BLaER1 treated with 17β-estradiol and CSF1 and Interleukin-3, amounts not matched to agents 10 nM and 100 nM (cell line): Measurements from ENCODE around the gene CBY3.
"Not testable (repeated sequence)": the region's sequence is repeated elsewhere in the genome, so short reads cannot be mapped to it uniquely, and the experiment has no call there.

Experiments used
- H3K27ac ChIP-seq, 11 experiments: shearing (Covaris generic); formaldehyde crosslinking; 2 replicates each; pipeline ENCODE4 v1.8.1; 2022
- H3K27me3 ChIP-seq, 11 experiments: shearing (Covaris generic); formaldehyde crosslinking; 2 replicates each; pipeline ENCODE4 v1.8.1; 2022
- H3K36me3 ChIP-seq, 11 experiments: shearing (Covaris generic); formaldehyde crosslinking; 2 replicates each; pipeline ENCODE4 v1.8.1; 2022
- H3K4me1 ChIP-seq, 10 experiments: shearing (Covaris generic); formaldehyde crosslinking; 2 replicates each; pipeline ENCODE4 v1.8.1; 2022
- H3K4me2 ChIP-seq, 11 experiments: shearing (Covaris generic); formaldehyde crosslinking; 2 replicates each; pipeline ENCODE4 v1.8.1; 2022
- H3K4me3 ChIP-seq, 10 experiments: shearing (Covaris generic); formaldehyde crosslinking; 2 replicates each; pipeline ENCODE4 v1.8.1; 2022
- H3K9ac ChIP-seq, 11 experiments: shearing (Covaris generic); formaldehyde crosslinking; 2 replicates each; pipeline ENCODE4 v1.8.1; 2022
- H3K9me3 ChIP-seq, 11 experiments: shearing (Covaris generic); formaldehyde crosslinking; replicated peaks in 1 of 11; 2 replicates each; pipeline ENCODE4 v1.8.1; 2022
- H4K20me1 ChIP-seq, 11 experiments: shearing (Covaris generic); formaldehyde crosslinking; 2 replicates each; pipeline ENCODE4 v1.8.1; 2022
- Cebpa-rat ChIP-seq, 11 experiments: shearing (Covaris generic); IDR thresholded peaks; 2 replicates each; pipeline ENCODE4 v1.8.1; 2022

Gene CBY3

GRCh38 chr5:179694561-179694960, 13.7 kb upstream of the CBY3 start:
- Histone ChIP-seq H3K9me3 (no peaks in the 10 kb centered on the region), H3K27me3 (no peaks in the 10 kb centered on the region), H3K36me3 (no peaks in the 10 kb centered on the region), H3K9ac (no peak overlapping the region), H3K4me2 (peak overlapping the region in 2 of 11 experiments; percentile 7 to 33; a peak in 3 of 22 replicates), H4K20me1 (peaks cover 0 to 7% (median 2%) of the 10 kb centered on the region in 11 experiments; a peak in 7 of 22 replicates), H3K27ac (no peak overlapping the region), H3K4me3 (no peak overlapping the region), H3K4me1 (peaks cover 16 to 32% (median 19%) of the 10 kb centered on the region in 10 experiments)
- no peak for TF ChIP-seq Cebpa-rat (IDR thresholded peaks at IDR 0.05)

- TF ChIP-seq Cebpa-rat (IDR thresholded peaks at IDR 0.05), result peak in 1 of 11 experiments; percentile 20; a peak in 1 of 22 replicates
- not testable (repeated sequence) for H3K36me3 ChIP-seq, H3K27me3 ChIP-seq, H3K27ac ChIP-seq, H4K20me1 ChIP-seq, H3K9me3 ChIP-seq, H3K4me3 ChIP-seq, H3K9ac ChIP-seq, H3K4me1 ChIP-seq, H3K4me2 ChIP-seq
Measured at GRCh38 chr5:179689212-179689611, 8.4 kb upstream of the CBY3 start.

GRCh38 chr5:179680014-179680779, 637 bp downstream of the CBY3 start:
- Histone ChIP-seq H3K27ac (no peak overlapping the region), H3K4me1 (peaks cover 35 to 48% (median 39%) of the 10 kb centered on the region in 10 experiments)

GRCh38 chr5:179679014-179679674, 1.7 kb downstream of the CBY3 start:
- Histone ChIP-seq H4K20me1 (no peaks in the 10 kb centered on the region), H3K9me3 (no peaks in the 10 kb centered on the region), H3K27ac (peak overlapping the region in 6 of 11 experiments; percentile 82 to 90 (median 85); a peak in 9 of 22 replicates), H3K36me3 (no peaks in the 10 kb centered on the region; a peak in 1 of 22 replicates), H3K9ac (peak overlapping the region in 10 of 11 experiments; percentile 83 to 90 (median 88); a peak in 18 of 22 replicates), H3K27me3 (peaks cover 0 to 11% (median 0%) of the 10 kb centered on the region in 11 experiments; a peak in 9 of 22 replicates), H3K4me1 (peaks cover 42 to 53% (median 44%) of the 10 kb centered on the region in 10 experiments), H3K4me3 (peak overlapping the region; percentile 70 to 87 (median 78)), H3K4me2 (peak overlapping the region; percentile 80 to 96 (median 89))
- TF ChIP-seq Cebpa-rat (IDR thresholded peaks at IDR 0.05), result no peak

More at GRCh38 chr5:179680014-179680779, 637 bp downstream of the CBY3 start:
- Histone ChIP-seq H4K20me1 (no peaks in the 10 kb centered on the region), H3K4me2 (peak overlapping the region in 2 of 11 experiments; percentile 22 to 40; a peak in 3 of 22 replicates), H3K27me3 (peaks cover 0 to 11% (median 0%) of the 10 kb centered on the region in 11 experiments; a peak in 9 of 22 replicates), H3K4me3 (no peak overlapping the region), H3K9ac (no peak overlapping the region), H3K9me3 (no peaks in the 10 kb centered on the region), H3K36me3 (no peaks in the 10 kb centered on the region; a peak in 1 of 22 replicates)
- TF ChIP-seq Cebpa-rat (IDR thresholded peaks at IDR 0.05), result no peak

GRCh38 chr5:179678223-179679013, 2.4 kb downstream of the CBY3 start:
- Histone ChIP-seq H4K20me1 (no peaks in the 10 kb centered on the region), H3K36me3 (no peaks in the 10 kb centered on the region; a peak in 1 of 22 replicates), H3K4me2 (peak overlapping the region; percentile 80 to 96 (median 89)), H3K27ac (peak overlapping the region; percentile 68 to 90 (median 84)), H3K27me3 (peaks cover 0 to 11% (median 0%) of the 10 kb centered on the region in 11 experiments; a peak in 9 of 22 replicates), H3K4me3 (peak overlapping the region; percentile 70 to 87 (median 78)), H3K4me1 (peaks cover 42 to 53% (median 44%) of the 10 kb centered on the region in 10 experiments), H3K9ac (peak overlapping the region; percentile 79 to 90 (median 87)), H3K9me3 (no peaks in the 10 kb centered on the region)
- peak in 10 of 11 experiments; percentile 61 to 95 (median 76); a peak in 17 of 22 replicates for TF ChIP-seq Cebpa-rat (IDR thresholded peaks at IDR 0.05)

- H3K27ac ChIP-seq, result no peak overlapping the region
- peaks cover 0 to 17% (median 10%) of the 10 kb centered on the region in 10 experiments; a peak in 11 of 20 replicates for H3K4me1 ChIP-seq
- no peak overlapping the region for H3K9ac ChIP-seq
- peaks cover 11 to 39% (median 27%) of the 10 kb centered on the region in 11 experiments; a peak in 20 of 22 replicates for H3K36me3 ChIP-seq
- H3K27me3 ChIP-seq, result no peaks in the 10 kb centered on the region
- H3K4me3 ChIP-seq, result no peak overlapping the region
- TF ChIP-seq Cebpa-rat (IDR thresholded peaks at IDR 0.05), result no peak
- no peaks in the 10 kb centered on the region for H4K20me1 ChIP-seq
- no peaks in the 10 kb centered on the region for H3K9me3 ChIP-seq
- H3K4me2 ChIP-seq, result peak overlapping the region in 6 of 11 experiments; percentile 12 to 59 (median 40); a peak in 11 of 22 replicates
Measured at GRCh38 chr5:179668391-179668790, 12.4 kb downstream of the CBY3 start.

GRCh38 chr5:179661647-179662046, 19.2 kb downstream of the CBY3 start:
- not testable (repeated sequence) for H3K4me3 ChIP-seq, H3K9ac ChIP-seq, H3K4me2 ChIP-seq, H3K9me3 ChIP-seq, H4K20me1 ChIP-seq, H3K27ac ChIP-seq, H3K27me3 ChIP-seq
- Histone ChIP-seq H3K36me3 (peaks cover 17 to 61% (median 31%) of the 10 kb centered on the region in 11 experiments; a peak in 21 of 22 replicates), H3K4me1 (peaks cover 0 to 17% (median 15%) of the 10 kb centered on the region in 10 experiments; a peak in 17 of 20 replicates)

GRCh38 chr5:179658179-179658856, 22.5 kb downstream of the CBY3 start:
- H3K4me1 ChIP-seq, result peaks cover 0 to 17% (median 15%) of the 10 kb centered on the region in 10 experiments; a peak in 17 of 20 replicates
- H4K20me1 ChIP-seq, H3K9me3 ChIP-seq, H3K27me3 ChIP-seq: not testable (repeated sequence)
- H3K4me2 ChIP-seq, result peak overlapping the region; percentile 76 to 89 (median 85)
- H3K27ac ChIP-seq, result peak overlapping the region in 2 of 11 experiments; percentile 29 to 34; a peak in 1 of 22 replicates
- H3K9ac ChIP-seq, result peak overlapping the region; percentile 54 to 75 (median 70); a peak in 21 of 22 replicates
- H3K4me3 ChIP-seq, result peak overlapping the region; percentile 53 to 73 (median 66)
- H3K36me3 ChIP-seq, result peaks cover 0 to 29% (median 5%) of the 10 kb centered on the region in 11 experiments; a peak in 16 of 22 replicates

- not testable (repeated sequence) for H3K9ac ChIP-seq, H3K27me3 ChIP-seq, H3K27ac ChIP-seq, H3K9me3 ChIP-seq, H4K20me1 ChIP-seq
- H3K4me3 ChIP-seq, result peak overlapping the region in 2 of 10 experiments; percentile 28 to 56; a peak in 3 of 20 replicates
- H3K36me3 ChIP-seq, result peaks cover 0 to 21% (median 0%) of the 10 kb centered on the region in 11 experiments; a peak in 3 of 22 replicates
- peaks cover 0 to 17% (median 15%) of the 10 kb centered on the region in 10 experiments; a peak in 17 of 20 replicates for H3K4me1 ChIP-seq
- peak overlapping the region in 2 of 11 experiments; percentile 55 to 58; a peak in 3 of 22 replicates for H3K4me2 ChIP-seq
Measured at GRCh38 chr5:179657302-179658178, 23.3 kb downstream of the CBY3 start.

- H4K20me1 ChIP-seq, H3K9ac ChIP-seq, H3K36me3 ChIP-seq, H3K27me3 ChIP-seq, H3K4me2 ChIP-seq, H3K4me1 ChIP-seq, H3K4me3 ChIP-seq, H3K27ac ChIP-seq: not testable (repeated sequence)
- H3K9me3 ChIP-seq, result peaks cover 0 to 11% (median 7%) of the 10 kb centered on the region in 11 experiments; a peak in 18 of 22 replicates
Measured at GRCh38 chr5:179653135-179653534, 27.7 kb downstream of the CBY3 start.

- H3K27me3 ChIP-seq, H3K4me2 ChIP-seq, H3K4me3 ChIP-seq: not testable (repeated sequence)
Measured at GRCh38 chr5:179650245-179650644, 30.6 kb downstream of the CBY3 start.

More at GRCh38 chr5:179650245-179650644, 30.6 kb downstream of the CBY3 start:
- H3K9ac ChIP-seq, H3K36me3 ChIP-seq, H3K27ac ChIP-seq, H4K20me1 ChIP-seq, H3K4me1 ChIP-seq: not testable (repeated sequence)
- H3K9me3 ChIP-seq, result peaks cover 0 to 11% (median 7%) of the 10 kb centered on the region in 11 experiments; a peak in 18 of 22 replicates
